Tibial nerve (tissue), 4 donors: ENCODE data around the gene HERC3. TPM values are rescaled to one million over a fixed set of nuclear protein-coding genes. Genes with fewer than 3 reads are reported as not detected.

Experiments
- DNase-seq, 2 donors: peaks; one replicate each; pipeline ENCODE4 v3.0.0-alpha.2; 2019; ENCODE audit warnings: low spot score in 2 of 2
- H3K27ac ChIP-seq, 4 donors: fragments of 200-600 bp; sonication (generic) in 3 of 4; one replicate each; pipeline ENCODE4 v1.5.1; 2017 to 2019; ENCODE audit warnings: mild to moderate bottlenecking in 1 of 4
- H3K27me3 ChIP-seq, 2 donors: fragments of 200-600 bp; sonication (generic) in 1 of 2; one replicate each; pipeline versions ENCODE4 v1.5.1 to v1.6.0; 2017 to 2019
- H3K36me3 ChIP-seq, 3 donors: fragments of 200-600 bp; sonication (generic); one replicate each; pipeline ENCODE4 v1.5.1; 2018 to 2019
- H3K4me1 ChIP-seq, 4 donors: fragments of 200-600 bp; sonication (generic) in 3 of 4; one replicate each; pipeline ENCODE4 v1.5.1; 2017 to 2019
- H3K4me3 ChIP-seq, 4 donors: fragments of 200-600 bp; sonication (generic) in 3 of 4; one replicate each; pipeline ENCODE4 v1.5.1; 2017 to 2019; ENCODE audit warnings: mild to moderate bottlenecking in 1 of 4, moderate library complexity in 1 of 4
- H3K9me3 ChIP-seq, 4 donors: fragments of 200-600 bp; sonication (generic) in 3 of 4; one replicate each; pipeline ENCODE4 v1.5.1; 2017 to 2019
- EP300 ChIP-seq, 2 donors: sonication (generic); formaldehyde crosslinking; IDR thresholded peaks; one replicate each; pipeline ENCODE4 v1.6.1; 2017; ENCODE audit warnings: antibody characterized with exemption in 2 of 2, mild to moderate bottlenecking in 1 of 2
- POLR2A ChIP-seq, 2 donors: fragments of 450-650 bp; IDR thresholded peaks; one replicate each; pipeline ENCODE4 v1.6.1; 2017; ENCODE audit warnings: antibody characterized with exemption in 2 of 2, mild to moderate bottlenecking in 2 of 2, moderate library complexity in 2 of 2
- WGBS, 2 donors: methylation state at CpG; one replicate each; pipeline ENCODE4 v1.1.5; 2018; 5-methylcytosine and 5-hydroxymethylcytosine counted together
- total RNA-seq, 4 donors: library from RNA; depleted of rRNA; stranded (reverse); fragments of >200 nt; gene quantifications; one replicate each; pipeline ENCODE4 v1.1.0, GENCODE V29; 2016
- TF ChIP-seq, protein P1 (sequence below), 5 experiments: fragments of 200-600 bp in 3 of 5; fragments of 450-650 bp in 2 of 5; sonication (generic) in 3 of 5; IDR thresholded peaks; one replicate each; pipeline ENCODE4 v1.5.1; 2016 to 2019; ENCODE audit warnings: antibody characterized with exemption in 5 of 5, mild to moderate bottlenecking in 3 of 5, moderate library complexity in 2 of 5

The HERC3 gene
- total RNA-seq, 4 donors from 2014 or later, result 30.0 to 61.0 (median 42.0) TPM

DNA sequence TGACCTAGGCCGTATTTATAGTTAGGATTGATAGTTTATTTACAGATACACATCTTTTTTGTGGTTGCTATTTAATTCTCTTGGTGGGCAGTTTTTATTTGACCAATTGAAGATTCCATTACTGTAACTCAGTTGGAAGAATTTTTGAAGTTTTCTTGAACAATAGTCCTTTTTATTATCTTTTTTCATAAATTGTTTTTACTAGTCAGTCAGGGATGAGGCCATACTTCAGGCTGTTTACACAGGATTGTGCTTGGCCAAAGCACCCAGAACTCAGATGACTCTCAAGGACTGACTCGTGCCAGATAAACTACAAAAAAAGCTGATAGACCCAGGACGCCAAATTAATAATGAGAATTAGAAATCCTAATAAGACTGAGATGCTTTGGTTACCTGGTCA lies 7.0 kb downstream of the HERC3 start:
- no peaks in the 10 kb centered on the region for H3K27me3 ChIP-seq
- H3K4me3 ChIP-seq, result no peak overlapping the region
- H3K27ac ChIP-seq, result peak overlapping the region in 3 of 4 donors; percentile 24 to 65 (median 57)
- no peak for TF ChIP-seq EP300 (IDR thresholded peaks at IDR 0.05)
- no peak for TF ChIP-seq POLR2A (IDR thresholded peaks at IDR 0.05)
- TF ChIP-seq, protein P1, sequence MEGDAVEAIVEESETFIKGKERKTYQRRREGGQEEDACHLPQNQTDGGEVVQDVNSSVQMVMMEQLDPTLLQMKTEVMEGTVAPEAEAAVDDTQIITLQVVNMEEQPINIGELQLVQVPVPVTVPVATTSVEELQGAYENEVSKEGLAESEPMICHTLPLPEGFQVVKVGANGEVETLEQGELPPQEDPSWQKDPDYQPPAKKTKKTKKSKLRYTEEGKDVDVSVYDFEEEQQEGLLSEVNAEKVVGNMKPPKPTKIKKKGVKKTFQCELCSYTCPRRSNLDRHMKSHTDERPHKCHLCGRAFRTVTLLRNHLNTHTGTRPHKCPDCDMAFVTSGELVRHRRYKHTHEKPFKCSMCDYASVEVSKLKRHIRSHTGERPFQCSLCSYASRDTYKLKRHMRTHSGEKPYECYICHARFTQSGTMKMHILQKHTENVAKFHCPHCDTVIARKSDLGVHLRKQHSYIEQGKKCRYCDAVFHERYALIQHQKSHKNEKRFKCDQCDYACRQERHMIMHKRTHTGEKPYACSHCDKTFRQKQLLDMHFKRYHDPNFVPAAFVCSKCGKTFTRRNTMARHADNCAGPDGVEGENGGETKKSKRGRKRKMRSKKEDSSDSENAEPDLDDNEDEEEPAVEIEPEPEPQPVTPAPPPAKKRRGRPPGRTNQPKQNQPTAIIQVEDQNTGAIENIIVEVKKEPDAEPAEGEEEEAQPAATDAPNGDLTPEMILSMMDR (IDR thresholded peaks at IDR 0.05), result no peak
- 50 to 58% methylated on average over 3 of the region's 3 CpGs for WGBS, 2 donors
- no peak for DNase-seq
- H3K9me3 ChIP-seq, result no peaks in the 10 kb centered on the region
- H3K36me3 ChIP-seq, result peaks cover 0 to 11% (median 0%) of the 10 kb centered on the region in 3 donors
- H3K4me1 ChIP-seq, result peaks cover 0 to 53% (median 14%) of the 10 kb centered on the region in 4 donors

DNA sequence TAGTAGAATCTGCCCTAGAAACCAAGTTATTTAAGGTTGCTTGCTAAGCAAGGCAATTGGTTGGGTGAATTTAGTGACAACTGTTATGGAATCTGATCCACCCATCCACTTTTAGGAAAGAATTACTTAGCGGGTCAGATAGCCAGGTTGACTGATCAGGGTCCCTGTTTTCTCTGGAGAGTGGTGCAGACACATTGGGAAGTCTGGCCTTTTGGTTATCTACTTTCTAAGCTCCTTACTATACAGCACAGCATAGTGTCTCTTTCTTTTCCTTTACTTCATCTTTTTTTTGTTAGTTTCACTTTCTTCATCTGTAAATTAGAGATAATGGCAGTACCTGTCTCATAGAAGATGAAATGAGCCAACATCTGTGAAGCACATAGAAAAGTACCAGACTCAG lies 7.4 kb downstream of the HERC3 start:
- H3K4me3 ChIP-seq, result no peak overlapping the region

DNA sequence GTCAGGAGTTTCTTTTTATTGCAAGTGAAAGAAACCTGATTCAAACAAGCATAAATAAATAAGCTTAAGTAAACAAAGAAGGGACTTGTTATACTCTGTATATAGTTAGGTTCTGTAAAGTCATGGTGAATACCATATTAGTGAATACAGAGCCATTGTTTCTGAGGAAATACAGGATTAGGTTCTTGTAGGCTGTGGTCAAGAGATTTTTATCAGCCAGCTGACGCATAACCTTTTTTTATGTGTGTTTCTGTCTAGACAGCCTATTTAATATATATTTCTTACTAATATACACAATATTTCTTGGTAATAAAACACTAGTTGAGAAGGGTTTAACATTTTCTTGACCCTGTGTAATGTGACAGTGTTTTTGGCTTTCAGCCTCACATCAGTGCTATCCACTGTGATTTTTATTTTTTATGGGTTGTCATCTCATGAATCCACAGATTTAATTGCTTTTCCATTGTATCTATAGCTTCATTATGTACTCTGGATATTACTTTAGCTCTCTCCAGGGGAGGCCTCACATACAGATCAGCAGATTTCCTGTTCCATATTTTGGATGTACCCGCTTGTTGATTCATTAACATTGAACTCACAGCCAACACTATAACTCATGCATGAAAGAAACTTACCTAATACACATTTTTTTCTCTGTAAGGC lies 8.0 kb downstream of the HERC3 start:
- H3K27ac ChIP-seq, result peak overlapping the region in 3 of 4 donors; percentile 24 to 65 (median 57)
- peaks cover 0 to 11% (median 0%) of the 10 kb centered on the region in 3 donors for H3K36me3 ChIP-seq
- H3K27me3 ChIP-seq, result no peaks in the 10 kb centered on the region
- H3K4me3 ChIP-seq, result no peak overlapping the region
- 81 to 86% methylated on average over 2 of the region's 2 CpGs for WGBS, 2 donors
- no peak for DNase-seq
- H3K9me3 ChIP-seq, result no peaks in the 10 kb centered on the region
- H3K4me1 ChIP-seq, result peaks cover 0 to 46% (median 14%) of the 10 kb centered on the region in 4 donors
- no peak for TF ChIP-seq EP300 (IDR thresholded peaks at IDR 0.05)
- no peak for TF ChIP-seq POLR2A (IDR thresholded peaks at IDR 0.05)
- TF ChIP-seq, protein P1 (IDR thresholded peaks at IDR 0.05), result no peak

More for the DNA sequence above, 7.4 kb downstream of the HERC3 start:
- Histone ChIP-seq H3K27me3 (no peaks in the 10 kb centered on the region), H3K9me3 (no peaks in the 10 kb centered on the region), H3K27ac (peak overlapping the region in 3 of 4 donors; percentile 24 to 65 (median 57)), H3K4me1 (peaks cover 0 to 49% (median 14%) of the 10 kb centered on the region in 4 donors), H3K36me3 (peaks cover 0 to 11% (median 0%) of the 10 kb centered on the region in 3 donors)
- TF ChIP-seq POLR2A (IDR thresholded peaks at IDR 0.05), result no peak
- TF ChIP-seq EP300 (IDR thresholded peaks at IDR 0.05), result no peak
- TF ChIP-seq, protein P1 (IDR thresholded peaks at IDR 0.05), result no peak
- DNase-seq, result no peak
- WGBS, 2 donors, result 82 to 85% methylated on average over 1 of the region's 1 CpG

DNA sequence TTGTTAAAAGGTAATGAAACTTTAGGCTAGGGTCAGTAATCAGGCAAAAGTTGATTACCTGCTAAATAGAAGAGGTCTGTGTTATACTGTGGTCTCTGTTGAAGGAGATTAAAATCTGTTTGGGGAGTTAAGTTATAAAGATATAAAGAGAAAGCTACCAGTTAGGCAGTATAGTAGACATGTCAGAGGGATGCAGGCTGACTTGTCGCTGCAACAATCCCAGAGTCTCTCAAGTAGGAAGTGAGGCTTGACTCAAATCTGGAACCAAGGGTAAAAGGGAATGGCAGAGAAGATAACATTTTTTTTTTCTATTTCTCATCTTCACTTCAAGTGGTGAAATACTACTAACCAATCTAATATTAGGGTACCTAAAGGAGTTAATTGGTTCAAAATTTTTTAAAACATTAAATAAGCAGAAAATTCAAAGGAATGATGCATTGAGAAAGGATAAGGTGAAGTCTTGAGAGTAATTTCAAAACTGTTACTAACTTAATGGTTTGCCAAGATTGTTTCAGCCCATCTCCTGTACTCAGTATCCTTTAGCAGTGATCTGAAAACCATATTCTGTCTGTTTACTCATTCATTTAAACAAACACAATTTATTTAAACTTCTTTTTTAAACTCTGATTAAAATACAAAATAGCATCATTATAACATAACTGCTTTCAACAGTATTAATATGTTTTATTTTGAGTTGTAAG lies 12.8 kb downstream of the HERC3 start:
- H3K4me1 ChIP-seq, result peaks cover 0 to 18% (median 9%) of the 10 kb centered on the region in 4 donors
- H3K36me3 ChIP-seq, result peaks cover 0 to 36% (median 3%) of the 10 kb centered on the region in 3 donors
- no peak overlapping the region for H3K4me3 ChIP-seq
- no peaks in the 10 kb centered on the region for H3K9me3 ChIP-seq
- H3K27ac ChIP-seq, result no peak overlapping the region
- TF ChIP-seq EP300 (IDR thresholded peaks at IDR 0.05) (no peak), POLR2A (IDR thresholded peaks at IDR 0.05) (no peak)
- TF ChIP-seq, protein P1 (IDR thresholded peaks at IDR 0.05), result no peak
- WGBS, 2 donors, result 94% methylated on average over 1 of the region's 1 CpG
- no peak for DNase-seq
- H3K27me3 ChIP-seq, result no peaks in the 10 kb centered on the region

DNA sequence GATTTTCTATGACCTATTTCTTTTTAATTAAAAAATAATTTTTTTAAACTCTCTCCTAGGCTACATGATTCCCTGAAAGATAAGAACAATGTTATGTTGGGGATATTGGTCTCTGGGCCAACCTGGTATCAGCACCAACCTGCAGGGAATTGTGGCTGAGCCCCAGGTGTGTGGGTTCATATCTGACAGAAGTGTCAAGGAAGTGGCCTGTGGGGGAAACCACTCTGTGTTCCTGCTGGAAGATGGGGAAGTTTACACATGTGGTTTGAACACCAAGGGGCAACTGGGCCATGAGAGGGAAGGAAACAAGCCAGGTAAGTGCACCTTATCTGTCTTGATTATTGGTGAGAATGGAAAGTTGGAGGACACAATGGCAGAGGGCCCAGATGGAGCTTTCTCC lies 13.5 kb downstream of the HERC3 start:
- Histone ChIP-seq H3K36me3 (peaks cover 0 to 36% (median 3%) of the 10 kb centered on the region in 3 donors), H3K9me3 (no peaks in the 10 kb centered on the region), H3K4me3 (no peak overlapping the region), H3K27me3 (no peaks in the 10 kb centered on the region), H3K4me1 (peaks cover 2 to 18% (median 11%) of the 10 kb centered on the region in 4 donors), H3K27ac (no peak overlapping the region)
- TF ChIP-seq EP300 (IDR thresholded peaks at IDR 0.05) (no peak), POLR2A (IDR thresholded peaks at IDR 0.05) (no peak)
- DNase-seq, result no peak
